ENCODE measurements around the gene ZMYND10. TPM values are rescaled to one million over a fixed set of nuclear protein-coding genes. Genes with fewer than 3 reads are reported as not detected.

ZMYND10 gene
- total RNA-seq, 2 donors from 2014 or later: 0.23 to 0.24 TPM

GRCh38 chr3:50297896-50298725 lies 47.4 kb downstream of the ZMYND10 start:
- DNase-seq (ENCODE audit: low spot score): no peak
- intact Hi-C loops (cut with DNase I): no loop called here

GRCh38 chr3:50297384-50297775 lies 48.2 kb downstream of the ZMYND10 start:
- DNase-seq (ENCODE audit: low spot score): no peak
- intact Hi-C loops (cut with DNase I): no loop called here

DNA sequence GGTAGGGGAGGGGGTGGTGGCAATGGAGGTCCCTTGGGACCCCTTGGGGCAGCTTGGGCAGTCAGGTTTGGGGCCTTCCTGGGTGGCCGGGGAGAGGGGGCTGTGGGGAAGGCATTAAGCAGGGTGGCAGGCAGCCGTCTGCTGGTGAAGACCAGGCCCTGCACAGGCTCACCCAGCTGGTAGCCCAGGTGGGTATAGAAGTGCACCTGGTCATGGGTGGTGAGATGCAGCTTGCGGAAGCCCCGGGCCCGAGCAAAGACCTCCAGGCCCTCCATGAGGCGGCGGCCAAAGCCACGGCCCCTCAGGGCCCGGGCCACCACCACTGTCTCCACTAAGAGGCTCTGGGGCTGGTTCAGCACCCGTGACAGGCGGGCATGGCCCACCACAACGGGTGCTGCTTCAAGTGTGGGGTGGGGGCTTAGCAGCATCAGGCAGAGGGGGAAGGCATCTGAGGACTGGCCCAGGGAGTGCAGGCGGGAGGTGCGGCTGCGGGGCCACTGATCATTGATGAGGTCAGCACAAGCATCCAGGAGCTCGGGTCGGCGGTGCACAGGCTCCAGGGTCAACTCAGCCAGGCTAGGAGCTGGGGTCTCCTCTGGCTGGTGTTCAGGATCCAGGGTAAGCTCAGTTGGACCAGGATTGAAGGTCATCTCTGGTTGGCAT lies 48.7 kb downstream of the ZMYND10 start:
- DNase-seq (ENCODE audit: low spot score): no peak
- intact Hi-C loops (cut with DNase I): no loop called here

- intact Hi-C loops (cut with DNase I): no loop called here
- no peak for DNase-seq (ENCODE audit: low spot score)
These were observed 49.7 kb downstream of the ZMYND10 start for GRCh38 chr3:50295553-50296431.

- intact Hi-C loops (cut with DNase I): no loop called here
- no peak for DNase-seq (ENCODE audit: low spot score)
These were observed 50.8 kb downstream of the ZMYND10 start for GRCh38 chr3:50294492-50295403.

DNA sequence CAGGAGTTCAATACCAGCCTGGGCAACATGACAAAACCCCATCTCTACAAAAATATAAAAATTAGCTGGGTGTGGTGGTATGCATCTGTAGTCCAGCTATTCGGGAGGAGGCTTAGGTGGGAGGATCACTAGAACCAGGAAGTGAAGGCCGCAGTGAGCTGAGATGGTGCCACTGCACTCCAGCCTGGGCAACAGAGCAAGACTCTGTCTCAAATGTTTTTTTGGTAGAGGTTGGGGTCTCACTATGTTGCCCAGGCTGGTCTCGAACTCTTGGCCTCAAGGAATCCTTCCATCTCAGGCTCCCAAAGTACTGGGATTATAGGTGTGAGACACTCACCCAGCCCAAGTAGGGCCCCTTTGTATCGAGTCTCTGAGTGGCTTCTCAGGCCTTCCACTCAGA lies 51.4 kb downstream of the ZMYND10 start:
- intact Hi-C loops (cut with DNase I): no loop called here

DNA sequence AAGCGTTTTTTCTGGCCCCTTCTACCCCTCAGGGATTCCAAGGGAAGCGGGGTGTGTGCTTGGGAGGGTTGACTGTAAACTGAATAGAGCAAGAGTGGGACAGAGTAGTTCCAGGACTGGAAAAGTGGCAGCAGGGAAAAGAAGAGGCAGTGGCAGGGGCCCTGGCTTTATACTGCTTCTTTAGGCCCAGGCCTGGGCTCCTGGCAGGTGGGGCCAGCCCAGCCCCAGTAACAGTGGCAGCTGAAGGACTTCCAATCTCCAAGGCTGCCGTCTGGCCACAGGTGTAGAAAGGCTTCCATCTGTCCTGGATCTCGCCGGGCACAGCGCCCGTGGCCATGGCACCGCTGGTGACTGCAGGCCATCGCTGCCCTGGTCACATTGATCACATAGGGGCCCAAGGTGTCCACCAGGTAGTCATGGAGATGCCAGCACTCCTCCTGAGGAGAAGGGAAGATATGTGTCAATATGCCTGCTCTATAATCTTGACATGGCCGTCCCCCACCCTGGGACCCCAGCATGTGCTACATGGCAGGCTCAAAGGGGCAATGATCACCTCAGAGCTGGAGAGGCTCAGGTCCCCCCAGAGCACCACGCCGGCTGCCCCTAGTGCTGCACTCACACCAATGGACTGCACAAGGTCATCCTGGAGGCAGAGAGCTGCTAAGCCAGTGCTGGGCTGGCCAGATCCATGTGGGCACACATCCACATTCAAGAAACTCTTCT lies 52.3 kb downstream of the ZMYND10 start:
- DNase-seq (ENCODE audit: low spot score): no peak
- intact Hi-C loops (cut with DNase I): no loop called here

More for the DNA sequence above, 51.4 kb downstream of the ZMYND10 start:
- DNase-seq (ENCODE audit: low spot score): no peak

DNA sequence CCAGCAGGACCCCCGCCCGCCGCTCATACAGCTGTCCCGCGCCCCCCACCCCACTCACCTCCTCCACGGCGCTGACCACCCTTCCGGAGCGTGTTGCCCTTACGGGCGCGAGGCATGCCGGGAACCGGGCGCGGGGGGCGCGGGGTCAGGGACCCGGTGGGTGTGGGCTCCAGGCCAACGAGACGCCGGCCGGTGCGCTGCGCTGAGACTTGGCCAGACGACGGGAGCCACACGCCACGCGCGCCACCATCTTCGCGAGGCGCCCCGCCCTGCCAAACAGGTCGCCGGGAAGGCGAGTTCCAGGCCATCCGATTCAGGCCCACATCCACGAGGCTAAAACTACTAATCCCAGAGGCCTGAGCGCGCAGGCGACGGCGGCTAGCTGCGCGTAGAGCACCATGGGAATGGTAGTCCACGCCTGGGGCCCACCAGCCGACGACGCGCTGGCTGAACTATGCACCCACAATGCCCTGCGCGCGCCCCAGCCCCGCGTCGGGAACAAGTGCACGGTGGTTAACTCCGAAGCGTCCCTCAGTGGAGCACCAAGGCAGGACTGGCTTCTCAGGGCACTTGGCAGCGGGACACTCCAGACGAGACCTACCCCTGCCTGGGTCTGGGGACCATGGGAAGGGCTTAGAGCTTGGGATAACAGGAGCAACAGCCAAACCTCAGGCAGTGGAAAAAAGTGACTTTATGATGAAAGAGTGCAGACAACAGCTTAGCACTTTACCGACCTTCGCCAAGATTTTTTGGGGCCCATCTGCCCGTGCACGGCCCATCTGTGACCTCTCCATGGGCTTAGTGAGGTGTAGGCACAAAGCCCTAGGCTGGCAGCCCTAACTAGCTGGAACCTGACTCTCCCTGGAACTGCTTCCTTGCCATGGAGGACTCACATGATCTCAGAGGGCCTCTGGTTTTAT lies 53.1 kb downstream of the ZMYND10 start, which contains the start of gene IFRD2:
Gene IFRD2, minus strand, starts transcription at position 271 of the 920 bp plus-strand sequence. Its CDS starts 155 bp downstream, at position 116.
- intact Hi-C loops (cut with DNase I): no loop called here
- peak; percentile 100 for DNase-seq (ENCODE audit: low spot score)

Other genes starting within 250 kb of the ZMYND10 start
- 10 to 100 TPM; 27.8 to 48.0 TPM for gene SEMA3F, start 190.4 kb downstream of the ZMYND10 start, total RNA-seq
- gene GNAT1, start 154.1 kb downstream of the ZMYND10 start, total RNA-seq: not detected
- under 1 TPM; 0.37 to 0.62 TPM for gene SLC38A3, start 140.5 kb downstream of the ZMYND10 start, total RNA-seq
- 100 to 1,000 TPM; 261 to 265 TPM for gene GNAI2, start 109.5 kb downstream of the ZMYND10 start, total RNA-seq
- 10 to 100 TPM; 18.6 to 39.7 TPM for gene SEMA3B, start 76.6 kb downstream of the ZMYND10 start, total RNA-seq
- gene LSMEM2, start 66.6 kb downstream of the ZMYND10 start, total RNA-seq: under 1 TPM in 1 of 2 donors, not detected in 1; 0.37 TPM
- gene IFRD2, start 53.3 kb downstream of the ZMYND10 start, total RNA-seq: 10 to 100 TPM; 47.3 to 53.3 TPM
- gene HYAL3, start 46.3 kb downstream of the ZMYND10 start, total RNA-seq: 1 to 10 TPM; 2.5 to 3.9 TPM
- 10 to 100 TPM in 1 of 2 donors, 1 to 10 TPM in 1; 9.1 to 11.1 TPM for gene NAA80, start 46.3 kb downstream of the ZMYND10 start, total RNA-seq
- gene HYAL1, start 42.2 kb downstream of the ZMYND10 start, total RNA-seq: 10 to 100 TPM; 10.6 to 11.7 TPM
- 100 to 1,000 TPM in 1 of 2 donors, 10 to 100 TPM in 1; 95.2 to 130 TPM for gene HYAL2, start 23.0 kb downstream of the ZMYND10 start, total RNA-seq
- 10 to 100 TPM; 19.1 to 22.4 TPM for gene TUSC2, start 17.5 kb downstream of the ZMYND10 start, total RNA-seq
- 10 to 100 TPM; 31.3 to 40.3 TPM for gene RASSF1, start 4.9 kb downstream of the ZMYND10 start, total RNA-seq
- gene NPRL2, start 5.0 kb upstream of the ZMYND10 start, total RNA-seq: 10 to 100 TPM; 10.6 to 17.4 TPM
- 10 to 100 TPM in 1 of 2 donors, 1 to 10 TPM in 1; 7.9 to 10.5 TPM for gene CYB561D2, start 5.1 kb upstream of the ZMYND10 start, total RNA-seq
- 10 to 100 TPM; 29.3 TPM for gene TMEM115, start 13.8 kb upstream of the ZMYND10 start, total RNA-seq
- 1 to 10 TPM; 2.0 to 2.6 TPM for gene CACNA2D2, start 157.9 kb upstream of the ZMYND10 start, total RNA-seq
- 10 to 100 TPM in 1 of 2 donors, 1 to 10 TPM in 1; 9.8 to 11.4 TPM for gene C3orf18, start 222.0 kb upstream of the ZMYND10 start, total RNA-seq
- gene HEMK1, start 223.8 kb upstream of the ZMYND10 start, total RNA-seq: 10 to 100 TPM; 10.9 to 12.6 TPM

Measured in posterior vena cava (tissue), 2 donors.